WTC11 (cell line): ENCODE results near the gene RETREG1. TPM values are rescaled to one million over a fixed set of nuclear protein-coding genes. Genes with fewer than 3 reads are reported as not detected.

ENCODE experiments used
- ATAC-seq: fragments of 200-7000 bp; cut with Tn5 transposase; 2 replicates; pipeline ENCODE4 v1.10.0; 2021; ENCODE audit warnings: mild to moderate bottlenecking, moderate library complexity
- CTCF ChIA-PET: fragments of 300-600 bp; sonication (Branson Sonifier 250); formaldehyde crosslinking; loops from one replicate; lab custom pipeline; 2021; ENCODE audit warnings: antibody characterized with exemption; lab: Charles Lee
- POLR2A ChIA-PET: fragments of 350-600 bp; sonication (Branson Sonifier 250); formaldehyde crosslinking; loops from one replicate; lab custom pipeline; 2021; ENCODE audit warnings: antibody characterized with exemption; lab: Charles Lee
- DNase-seq: peaks from one replicate; pipeline ENCODE4 v3.0.0; 2021; ENCODE audit warnings: low spot score
- H3K27ac Mint-ChIP-seq: 2 replicates; pipeline ENCODE4 v1.8.0; 2021; ENCODE audit warnings: mixed read lengths
- H3K27me3 Mint-ChIP-seq: 2 replicates; pipeline ENCODE4 v1.8.0; 2021; ENCODE audit warnings: low read depth, mild to moderate bottlenecking, moderate library complexity, mixed read lengths
- H3K36me3 Mint-ChIP-seq: 2 replicates; pipeline ENCODE4 v1.8.0; 2021; ENCODE audit warnings: mixed read lengths
- H3K4me1 Mint-ChIP-seq: 2 replicates; pipeline ENCODE4 v1.8.0; 2022; ENCODE audit warnings: mixed read lengths
- H3K4me3 Mint-ChIP-seq: 2 replicates; pipeline ENCODE4 v1.8.0; 2021; ENCODE audit warnings: mild to moderate bottlenecking, moderate library complexity, mixed read lengths
- H3K9me3 Mint-ChIP-seq: 2 replicates; pipeline ENCODE4 v1.8.0; 2021; ENCODE audit warnings: mixed read lengths
- ATF3 ChIP-seq: sonication (generic); formaldehyde crosslinking; conservative IDR thresholded peaks from 2 replicates; pipeline ENCODE4 v1.8.1; 2022; ENCODE audit warnings: mild to moderate bottlenecking, missing genetic modification reagents
- CREM ChIP-seq: sonication (generic); formaldehyde crosslinking; IDR thresholded peaks from 2 replicates; pipeline ENCODE4 v1.8.1; 2022; ENCODE audit warnings: mild to moderate bottlenecking, missing genetic modification reagents, moderate library complexity
- TEAD4 ChIP-seq: sonication (generic); formaldehyde crosslinking; IDR thresholded peaks from 2 replicates; pipeline ENCODE4 v1.8.0; 2022; ENCODE audit warnings: mild to moderate bottlenecking, missing genetic modification reagents
- USF1 ChIP-seq: sonication (generic); formaldehyde crosslinking; IDR thresholded peaks from 2 replicates; pipeline ENCODE4 v1.8.0; 2022; ENCODE audit warnings: mild to moderate bottlenecking, missing genetic modification reagents
- ZBTB43 ChIP-seq: sonication (generic); formaldehyde crosslinking; IDR thresholded peaks from 2 replicates; pipeline ENCODE4 v1.8.1; 2023; ENCODE audit warnings: mild to moderate bottlenecking, missing genetic modification reagents
- ZNF219 ChIP-seq: sonication (generic); formaldehyde crosslinking; IDR thresholded peaks from 2 replicates; pipeline ENCODE4 v1.8.0; 2023; ENCODE audit warnings: missing genetic modification reagents, mild to moderate bottlenecking, borderline replicate concordance
- ZNF281 ChIP-seq: sonication (generic); formaldehyde crosslinking; IDR thresholded peaks from 2 replicates; pipeline ENCODE4 v1.8.0; 2023; ENCODE audit warnings: mild to moderate bottlenecking, missing genetic modification reagents
- total RNA-seq: library from RNA; stranded (reverse); gene quantifications from 3 replicates; pipeline ENCODE4 v1.2.3, GENCODE V29; 2021
- TF ChIP-seq, protein P1 (sequence below): sonication (generic); formaldehyde crosslinking; IDR thresholded peaks from 2 replicates; pipeline ENCODE4 v1.8.0; 2023; ENCODE audit warnings: missing genetic modification reagents
- TF ChIP-seq, protein P2 (sequence below): fragments of 250-450 bp; sonication (Bioruptor Pico); IDR thresholded peaks from 2 replicates; pipeline ENCODE4 v1.9.0; 2021; ENCODE audit warnings: mild to moderate bottlenecking, borderline replicate concordance
- TF ChIP-seq, protein P3 (sequence below): fragments of 250-450 bp; sonication (Bioruptor Pico); IDR thresholded peaks from 2 replicates; pipeline ENCODE4 v1.9.0; 2021; ENCODE audit warnings: mild to moderate bottlenecking
- TF ChIP-seq, protein P4 (sequence below): sonication (generic); formaldehyde crosslinking; IDR thresholded peaks from 2 replicates; pipeline ENCODE4 v1.8.0; 2023; ENCODE audit warnings: missing genetic modification reagents, mild to moderate bottlenecking, borderline replicate concordance

Gene RETREG1
- total RNA-seq, 1 experiment from 2014 or later: 2.2 TPM

DNA sequence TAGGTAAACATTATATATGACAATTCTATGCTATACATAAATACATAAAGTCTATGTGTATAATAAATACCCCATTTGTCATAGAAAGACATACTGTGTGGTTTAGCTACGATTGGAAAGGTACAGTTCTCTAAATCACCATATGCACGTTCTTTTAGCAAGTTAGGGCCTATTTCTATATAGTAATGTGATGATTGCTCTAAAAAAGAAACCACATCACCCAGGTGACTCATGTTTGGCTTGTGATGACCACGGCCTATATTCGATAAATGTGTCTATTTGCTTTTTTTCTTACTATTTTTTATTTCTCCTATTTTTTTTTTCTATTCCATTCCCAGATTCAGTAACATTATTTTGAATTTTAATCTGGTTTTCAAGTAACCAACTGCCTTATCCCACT lies 34.7 kb downstream of the RETREG1 start:
- CTCF ChIA-PET: no interaction called here
- Mint-ChIP-seq H3K9me3 (peaks cover 20% of the 10 kb centered on the region), H3K4me3 (no peak overlapping the region), H3K36me3 (peaks cover 13% of the 10 kb centered on the region)
- TF ChIP-seq CREM (no peak), ZBTB43 (CRISPR knock-in tag) (no peak), ATF3 (CRISPR knock-in tag) (no peak), ZNF281 (CRISPR knock-in tag) (no peak), USF1 (CRISPR knock-in tag) (no peak), TEAD4 (CRISPR knock-in tag) (no peak), ZNF219 (CRISPR knock-in tag) (no peak)
- TF ChIP-seq, protein P1, sequence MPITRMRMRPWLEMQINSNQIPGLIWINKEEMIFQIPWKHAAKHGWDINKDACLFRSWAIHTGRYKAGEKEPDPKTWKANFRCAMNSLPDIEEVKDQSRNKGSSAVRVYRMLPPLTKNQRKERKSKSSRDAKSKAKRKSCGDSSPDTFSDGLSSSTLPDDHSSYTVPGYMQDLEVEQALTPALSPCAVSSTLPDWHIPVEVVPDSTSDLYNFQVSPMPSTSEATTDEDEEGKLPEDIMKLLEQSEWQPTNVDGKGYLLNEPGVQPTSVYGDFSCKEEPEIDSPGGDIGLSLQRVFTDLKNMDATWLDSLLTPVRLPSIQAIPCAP (CRISPR knock-in tag): no peak
- TF ChIP-seq, protein P2, sequence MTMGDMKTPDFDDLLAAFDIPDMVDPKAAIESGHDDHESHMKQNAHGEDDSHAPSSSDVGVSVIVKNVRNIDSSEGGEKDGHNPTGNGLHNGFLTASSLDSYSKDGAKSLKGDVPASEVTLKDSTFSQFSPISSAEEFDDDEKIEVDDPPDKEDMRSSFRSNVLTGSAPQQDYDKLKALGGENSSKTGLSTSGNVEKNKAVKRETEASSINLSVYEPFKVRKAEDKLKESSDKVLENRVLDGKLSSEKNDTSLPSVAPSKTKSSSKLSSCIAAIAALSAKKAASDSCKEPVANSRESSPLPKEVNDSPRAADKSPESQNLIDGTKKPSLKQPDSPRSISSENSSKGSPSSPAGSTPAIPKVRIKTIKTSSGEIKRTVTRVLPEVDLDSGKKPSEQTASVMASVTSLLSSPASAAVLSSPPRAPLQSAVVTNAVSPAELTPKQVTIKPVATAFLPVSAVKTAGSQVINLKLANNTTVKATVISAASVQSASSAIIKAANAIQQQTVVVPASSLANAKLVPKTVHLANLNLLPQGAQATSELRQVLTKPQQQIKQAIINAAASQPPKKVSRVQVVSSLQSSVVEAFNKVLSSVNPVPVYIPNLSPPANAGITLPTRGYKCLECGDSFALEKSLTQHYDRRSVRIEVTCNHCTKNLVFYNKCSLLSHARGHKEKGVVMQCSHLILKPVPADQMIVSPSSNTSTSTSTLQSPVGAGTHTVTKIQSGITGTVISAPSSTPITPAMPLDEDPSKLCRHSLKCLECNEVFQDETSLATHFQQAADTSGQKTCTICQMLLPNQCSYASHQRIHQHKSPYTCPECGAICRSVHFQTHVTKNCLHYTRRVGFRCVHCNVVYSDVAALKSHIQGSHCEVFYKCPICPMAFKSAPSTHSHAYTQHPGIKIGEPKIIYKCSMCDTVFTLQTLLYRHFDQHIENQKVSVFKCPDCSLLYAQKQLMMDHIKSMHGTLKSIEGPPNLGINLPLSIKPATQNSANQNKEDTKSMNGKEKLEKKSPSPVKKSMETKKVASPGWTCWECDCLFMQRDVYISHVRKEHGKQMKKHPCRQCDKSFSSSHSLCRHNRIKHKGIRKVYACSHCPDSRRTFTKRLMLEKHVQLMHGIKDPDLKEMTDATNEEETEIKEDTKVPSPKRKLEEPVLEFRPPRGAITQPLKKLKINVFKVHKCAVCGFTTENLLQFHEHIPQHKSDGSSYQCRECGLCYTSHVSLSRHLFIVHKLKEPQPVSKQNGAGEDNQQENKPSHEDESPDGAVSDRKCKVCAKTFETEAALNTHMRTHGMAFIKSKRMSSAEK (CRISPR knock-in tag): no peak
- TF ChIP-seq, protein P3, sequence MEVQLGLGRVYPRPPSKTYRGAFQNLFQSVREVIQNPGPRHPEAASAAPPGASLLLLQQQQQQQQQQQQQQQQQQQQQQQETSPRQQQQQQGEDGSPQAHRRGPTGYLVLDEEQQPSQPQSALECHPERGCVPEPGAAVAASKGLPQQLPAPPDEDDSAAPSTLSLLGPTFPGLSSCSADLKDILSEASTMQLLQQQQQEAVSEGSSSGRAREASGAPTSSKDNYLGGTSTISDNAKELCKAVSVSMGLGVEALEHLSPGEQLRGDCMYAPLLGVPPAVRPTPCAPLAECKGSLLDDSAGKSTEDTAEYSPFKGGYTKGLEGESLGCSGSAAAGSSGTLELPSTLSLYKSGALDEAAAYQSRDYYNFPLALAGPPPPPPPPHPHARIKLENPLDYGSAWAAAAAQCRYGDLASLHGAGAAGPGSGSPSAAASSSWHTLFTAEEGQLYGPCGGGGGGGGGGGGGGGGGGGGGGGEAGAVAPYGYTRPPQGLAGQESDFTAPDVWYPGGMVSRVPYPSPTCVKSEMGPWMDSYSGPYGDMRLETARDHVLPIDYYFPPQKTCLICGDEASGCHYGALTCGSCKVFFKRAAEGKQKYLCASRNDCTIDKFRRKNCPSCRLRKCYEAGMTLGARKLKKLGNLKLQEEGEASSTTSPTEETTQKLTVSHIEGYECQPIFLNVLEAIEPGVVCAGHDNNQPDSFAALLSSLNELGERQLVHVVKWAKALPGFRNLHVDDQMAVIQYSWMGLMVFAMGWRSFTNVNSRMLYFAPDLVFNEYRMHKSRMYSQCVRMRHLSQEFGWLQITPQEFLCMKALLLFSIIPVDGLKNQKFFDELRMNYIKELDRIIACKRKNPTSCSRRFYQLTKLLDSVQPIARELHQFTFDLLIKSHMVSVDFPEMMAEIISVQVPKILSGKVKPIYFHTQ (CRISPR knock-in tag): no peak
- TF ChIP-seq, protein P4, sequence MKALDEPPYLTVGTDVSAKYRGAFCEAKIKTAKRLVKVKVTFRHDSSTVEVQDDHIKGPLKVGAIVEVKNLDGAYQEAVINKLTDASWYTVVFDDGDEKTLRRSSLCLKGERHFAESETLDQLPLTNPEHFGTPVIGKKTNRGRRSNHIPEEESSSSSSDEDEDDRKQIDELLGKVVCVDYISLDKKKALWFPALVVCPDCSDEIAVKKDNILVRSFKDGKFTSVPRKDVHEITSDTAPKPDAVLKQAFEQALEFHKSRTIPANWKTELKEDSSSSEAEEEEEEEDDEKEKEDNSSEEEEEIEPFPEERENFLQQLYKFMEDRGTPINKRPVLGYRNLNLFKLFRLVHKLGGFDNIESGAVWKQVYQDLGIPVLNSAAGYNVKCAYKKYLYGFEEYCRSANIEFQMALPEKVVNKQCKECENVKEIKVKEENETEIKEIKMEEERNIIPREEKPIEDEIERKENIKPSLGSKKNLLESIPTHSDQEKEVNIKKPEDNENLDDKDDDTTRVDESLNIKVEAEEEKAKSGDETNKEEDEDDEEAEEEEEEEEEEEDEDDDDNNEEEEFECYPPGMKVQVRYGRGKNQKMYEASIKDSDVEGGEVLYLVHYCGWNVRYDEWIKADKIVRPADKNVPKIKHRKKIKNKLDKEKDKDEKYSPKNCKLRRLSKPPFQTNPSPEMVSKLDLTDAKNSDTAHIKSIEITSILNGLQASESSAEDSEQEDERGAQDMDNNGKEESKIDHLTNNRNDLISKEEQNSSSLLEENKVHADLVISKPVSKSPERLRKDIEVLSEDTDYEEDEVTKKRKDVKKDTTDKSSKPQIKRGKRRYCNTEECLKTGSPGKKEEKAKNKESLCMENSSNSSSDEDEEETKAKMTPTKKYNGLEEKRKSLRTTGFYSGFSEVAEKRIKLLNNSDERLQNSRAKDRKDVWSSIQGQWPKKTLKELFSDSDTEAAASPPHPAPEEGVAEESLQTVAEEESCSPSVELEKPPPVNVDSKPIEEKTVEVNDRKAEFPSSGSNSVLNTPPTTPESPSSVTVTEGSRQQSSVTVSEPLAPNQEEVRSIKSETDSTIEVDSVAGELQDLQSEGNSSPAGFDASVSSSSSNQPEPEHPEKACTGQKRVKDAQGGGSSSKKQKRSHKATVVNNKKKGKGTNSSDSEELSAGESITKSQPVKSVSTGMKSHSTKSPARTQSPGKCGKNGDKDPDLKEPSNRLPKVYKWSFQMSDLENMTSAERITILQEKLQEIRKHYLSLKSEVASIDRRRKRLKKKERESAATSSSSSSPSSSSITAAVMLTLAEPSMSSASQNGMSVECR (CRISPR knock-in tag): no peak
- TF ChIP-seq, all 79 proteins: peak for 0
- DNase-seq (no peak), ATAC-seq (no peak)
- POLR2A ChIA-PET: no interaction called here
- peaks cover 38% of the 10 kb centered on the region for H3K4me1 Mint-ChIP-seq
- H3K27ac Mint-ChIP-seq: no peak overlapping the region
- H3K27me3 Mint-ChIP-seq: no peaks in the 10 kb centered on the region
